H1 (cell line): ENCODE measurements around the gene SFXN2. TPM values are rescaled to one million over a fixed set of nuclear protein-coding genes. Genes with fewer than 3 reads are reported as not detected.

ENCODE experiments used
- CTCF ChIA-PET: fragments of 300-600 bp; sonication (Branson Sonifier 250); formaldehyde crosslinking; loops from one replicate; lab custom pipeline; 2021; ENCODE audit not compliant: partially characterized antibody; lab: Charles Lee
- POLR2A ChIA-PET: fragments of 300-600 bp; sonication (Branson Sonifier 250); formaldehyde crosslinking; loops from one replicate; lab custom pipeline; 2021; ENCODE audit warnings: inconsistent platforms; ENCODE audit not compliant: partially characterized antibody; lab: Charles Lee
- DNase-seq, 2 experiments: peaks; one replicate each; pipeline versions ENCODE4 v3.0.0 to v3.0.0-alpha.2; 2010 to 2022; ENCODE audit warnings: low spot score in 2 of 2, low read depth in 1 of 2, mixed read lengths in 1 of 2
- FAIRE-seq: peaks from 2 replicates; lab custom pipeline; 2011; peaks lifted over from hg19 to GRCh38; lab: Jason Lieb, UNC
- H2AFZ ChIP-seq: 2 replicates; pipeline ENCODE4 v1.8.1; 2012; ENCODE audit warnings: low read length, inconsistent platforms
- H2AK5ac ChIP-seq: 2 replicates; pipeline ENCODE4 v1.6.1; 2013; ENCODE audit warnings: low read depth, low read length
- H2BK120ac ChIP-seq: replicated peaks from 2 replicates; pipeline ENCODE3; 2013; ENCODE audit warnings: low read depth, low read length, inconsistent platforms
- H2BK12ac ChIP-seq: 2 replicates; pipeline ENCODE4 v1.6.1; 2013; ENCODE audit warnings: low read depth, low read length
- H2BK15ac ChIP-seq: 2 replicates; pipeline ENCODE4 v1.6.1; 2013; ENCODE audit warnings: low read length
- H2BK20ac ChIP-seq: 2 replicates; pipeline ENCODE4 v1.6.1; 2013; ENCODE audit warnings: low read length
- H2BK5ac ChIP-seq: 2 replicates; pipeline ENCODE4 v1.6.1; 2013; ENCODE audit warnings: low read depth, low read length
- H3K14ac ChIP-seq: 2 replicates; pipeline ENCODE4 v1.6.1; 2013; ENCODE audit warnings: inconsistent platforms; ENCODE audit not compliant: insufficient read length
- H3K18ac ChIP-seq: 2 replicates; pipeline ENCODE4 v1.6.1; 2013; ENCODE audit warnings: low read length; ENCODE audit errors: extremely low read depth
- H3K23ac ChIP-seq: 2 replicates; pipeline ENCODE4 v1.6.1; 2013; ENCODE audit warnings: inconsistent platforms; ENCODE audit not compliant: insufficient read length
- H3K23me2 ChIP-seq: 2 replicates; pipeline ENCODE4 v1.6.1; 2013; ENCODE audit warnings: low read depth, low read length
- H3K27ac ChIP-seq: 2 replicates; pipeline ENCODE4 v1.6.1; 2011; ENCODE audit warnings: low read depth, low read length, inconsistent platforms
- H3K27me3 ChIP-seq, 4 experiments: replicated peaks in 1 of 4; 1 replicate in 1 of 4; 2 replicates in 3 of 4; pipeline versions ENCODE4 v1.6.1 to v1.8.1; 2011 to 2013; ENCODE audit warnings: low read length in 3 of 4, mild to moderate bottlenecking in 3 of 4, inconsistent platforms in 2 of 4, mixed read lengths in 2 of 4, moderate library complexity in 1 of 4; ENCODE audit not compliant: control insufficient read depth in 3 of 4, insufficient read depth in 3 of 4; ENCODE audit errors: extremely low read depth in 1 of 4
- H3K36me3 ChIP-seq, 4 experiments: 2 replicates each; pipeline versions ENCODE4 v1.6.1 to v1.8.1; 2011 to 2013; ENCODE audit warnings: mild to moderate bottlenecking in 4 of 4, low read length in 3 of 4, moderate library complexity in 2 of 4, control low read depth in 1 of 4, inconsistent platforms in 1 of 4; ENCODE audit not compliant: insufficient read depth in 4 of 4, control insufficient read depth in 2 of 4
- H3K4ac ChIP-seq: replicated peaks from 2 replicates; pipeline ENCODE3; 2013; ENCODE audit warnings: low read length, low read depth, mixed read lengths, inconsistent platforms; ENCODE audit not compliant: insufficient read length
- H3K4me1 ChIP-seq, 4 experiments: replicated peaks in 1 of 4; 1 replicate in 1 of 4; 2 replicates in 3 of 4; pipeline versions ENCODE4 v1.6.1 to v1.8.1; 2011 to 2013; ENCODE audit warnings: low read length in 3 of 4, inconsistent platforms in 2 of 4, mixed read lengths in 1 of 4; ENCODE audit not compliant: insufficient read depth in 4 of 4, control insufficient read depth in 3 of 4
- H3K4me2 ChIP-seq, 2 experiments: 2 replicates each; pipeline versions ENCODE4 v1.6.1 to v1.8.1; 2011 to 2013; ENCODE audit warnings: low read depth in 2 of 2, low read length in 2 of 2, control low read depth in 1 of 2, inconsistent platforms in 1 of 2, mild to moderate bottlenecking in 1 of 2; ENCODE audit not compliant: insufficient read depth in 1 of 2
- H3K4me3 ChIP-seq, 4 experiments: fragments of 200-600, 300-600 bp in 1 of 4; sonication (generic), shearing (Covaris generic), sonication (Bioruptor Twin) in 1 of 4; 2 replicates each; pipeline versions ENCODE4 v1.5.1 to v1.8.1; 2011 to 2016; ENCODE audit warnings: low read length in 4 of 4, low read depth in 3 of 4, control low read depth in 2 of 4, inconsistent platforms in 2 of 4, mild to moderate bottlenecking in 2 of 4, mixed read lengths in 1 of 4, moderate library complexity in 1 of 4; ENCODE audit not compliant: insufficient read depth in 2 of 4; ENCODE audit errors: extremely low read depth in 1 of 4
- H3K56ac ChIP-seq: replicated peaks from 2 replicates; pipeline ENCODE3; 2013; ENCODE audit warnings: low read depth, mild to moderate bottlenecking, mixed read lengths, low read length, inconsistent platforms; ENCODE audit not compliant: insufficient read length
- H3K79me1 ChIP-seq: 2 replicates; pipeline ENCODE4 v1.6.1; 2013; ENCODE audit warnings: low read depth, low read length, control low read depth
- H3K79me2 ChIP-seq, 2 experiments: 2 replicates each; pipeline versions ENCODE4 v1.6.1 to v1.8.1; 2012 to 2013; ENCODE audit warnings: low read length in 2 of 2, mild to moderate bottlenecking in 2 of 2, inconsistent platforms in 1 of 2; ENCODE audit not compliant: insufficient read depth in 2 of 2, control insufficient read depth in 1 of 2
- H3K9ac ChIP-seq, 4 experiments: replicated peaks in 1 of 4; 1 replicate in 1 of 4; 2 replicates in 3 of 4; pipeline versions ENCODE4 v1.6.1 to v1.8.1; 2011 to 2013; ENCODE audit warnings: low read depth in 3 of 4, low read length in 3 of 4, control low read depth in 2 of 4, mild to moderate bottlenecking in 2 of 4, moderate library complexity in 2 of 4, inconsistent platforms in 1 of 4; ENCODE audit errors: extremely low read depth in 1 of 4
- H3K9me3 ChIP-seq, 2 experiments: 2 replicates each; pipeline versions ENCODE4 v1.6.1 to v1.8.1; 2012 to 2013; ENCODE audit warnings: mild to moderate bottlenecking in 2 of 2, moderate library complexity in 2 of 2, control low read depth in 1 of 2, inconsistent platforms in 1 of 2, low read depth in 1 of 2, low read length in 1 of 2, mixed read lengths in 1 of 2; ENCODE audit not compliant: insufficient read depth in 2 of 2
- H4K20me1 ChIP-seq, 2 experiments: replicated peaks in 1 of 2; 2 replicates each; pipeline versions ENCODE3 to v1.8.1; 2011 to 2013; ENCODE audit warnings: inconsistent platforms in 2 of 2, low read length in 2 of 2, mild to moderate bottlenecking in 1 of 2; ENCODE audit not compliant: insufficient read depth in 2 of 2, control insufficient read depth in 1 of 2
- H4K5ac ChIP-seq: 2 replicates; pipeline ENCODE4 v1.6.1; 2013; ENCODE audit warnings: low read length, low read depth, mixed read lengths, inconsistent platforms; ENCODE audit not compliant: insufficient read length
- H4K8ac ChIP-seq: 2 replicates; pipeline ENCODE4 v1.8.0; 2013; ENCODE audit warnings: mild to moderate bottlenecking, moderate library complexity, low read length, inconsistent platforms; ENCODE audit not compliant: insufficient read depth; ENCODE audit errors: extremely low read depth
- H4K91ac ChIP-seq: replicated peaks from 2 replicates; pipeline ENCODE3; 2013; ENCODE audit warnings: low read length, mixed read lengths, inconsistent platforms; ENCODE audit not compliant: insufficient read length
- BCL11A ChIP-seq, 2 experiments: IDR thresholded peaks; one replicate each; pipeline ENCODE4 v1.6.1; 2011; ENCODE audit warnings: low read depth in 2 of 2, low read length in 2 of 2, mild to moderate bottlenecking in 2 of 2
- HDAC6 ChIP-seq: IDR thresholded peaks from one replicate; pipeline ENCODE4 v1.7.1; 2012; ENCODE audit warnings: low read depth, mild to moderate bottlenecking, inconsistent platforms, low read length, moderate library complexity
- POU5F1 ChIP-seq: IDR thresholded peaks from 2 replicates; pipeline ENCODE4 v1.6.1; 2011; ENCODE audit warnings: low read depth, mild to moderate bottlenecking, low read length, moderate library complexity
- SRF ChIP-seq: IDR thresholded peaks from 2 replicates; pipeline ENCODE4 v1.6.1; 2011; ENCODE audit warnings: mild to moderate bottlenecking, low read depth, low read length, moderate library complexity
- WGBS, 2 experiments: shearing (Covaris generic) in 1 of 2; methylation state at CpG; one replicate each; pipeline versions ENCODE4 v1.1.6 to v1.1.7; 2013 to 2015; ENCODE audit warnings: low lambda C conversion rate in 2 of 2, mixed read lengths in 2 of 2, inconsistent platforms in 1 of 2, low coverage in 1 of 2, missing lambda C conversion rate in 1 of 2; ENCODE audit not compliant: insufficient replicate concordance in 2 of 2, insufficient coverage in 1 of 2, insufficient read length in 1 of 2; ENCODE audit errors: extremely low coverage in 1 of 2, missing lambda C conversion rate in 1 of 2; 5-methylcytosine and 5-hydroxymethylcytosine counted together
- polyA plus RNA-seq, 7 experiments: library from polyadenylated mRNA; depleted of rRNA in 3 of 7; stranded (reverse) in 5 of 7; unstranded in 2 of 7; fragments of >200 nt in 5 of 7; fragments of 200-250 nt in 2 of 7; gene quantifications; 1 replicate in 5 of 7; 2 replicates in 1 of 7; 4 replicates in 1 of 7; pipeline versions ENCODE4 v1.2.1 to v1.2.3, GENCODE V29; 2011 to 2013; ENCODE audit warnings: missing spikeins in 2 of 7, mixed read lengths in 2 of 7
- total RNA-seq: library from RNA; stranded (reverse); fragmentation: NEBNext Ultra II Directional; extraction: Animal tissue kit (Norgen Biotek cat#: 25700); gene quantifications from 2 replicates; pipeline ENCODE4 v1.2.1, GENCODE V29; 2021
- TF ChIP-seq, protein P1 (sequence below), 3 experiments: IDR thresholded peaks; 1 replicate in 2 of 3; 2 replicates in 1 of 3; pipeline versions ENCODE4 v1.5.1 to v1.6.1; 2011; ENCODE audit warnings: low read length in 3 of 3, mild to moderate bottlenecking in 3 of 3, inconsistent platforms in 2 of 3, low read depth in 1 of 3, moderate library complexity in 1 of 3; ENCODE audit not compliant: insufficient read depth in 1 of 3; ENCODE audit errors: control extremely low read depth in 1 of 3

The SFXN2 gene
- total and polyA plus RNA-seq, 2 of the 8 experiments (the other 6 are each of a cell fraction or from before 2014, with no cell fraction given), result 20.5 to 23.5 TPM

- no peak overlapping the region for H3K56ac ChIP-seq
- H3K4me2 ChIP-seq, result no peak overlapping the region
- H3K23ac ChIP-seq, result no peak overlapping the region
- no peak for FAIRE-seq
- H2BK12ac ChIP-seq, result no peak overlapping the region
- H3K4me1 ChIP-seq, result no peaks in the 10 kb centered on the region
- H3K4me3 ChIP-seq, result no peak overlapping the region
- H2AFZ ChIP-seq, result no peak overlapping the region
- no peaks in the 10 kb centered on the region; the same call in 1 of the 2 replicates for H3K79me1 ChIP-seq
- no peaks in the 10 kb centered on the region for H3K27me3 ChIP-seq
- no peak overlapping the region for H2BK20ac ChIP-seq
- H3K9me3 ChIP-seq, result no peaks in the 10 kb centered on the region
- no peak overlapping the region for H2BK5ac ChIP-seq
- no peak overlapping the region for H2AK5ac ChIP-seq
- H2BK120ac ChIP-seq, result no peak overlapping the region
- no peak overlapping the region for H2BK15ac ChIP-seq
- WGBS, 2 experiments, result 93% methylated on average over 4 of the region's 4 CpGs; no CpG with 5 or more reads in 1 of the 2 experiments
- ChIA-PET POLR2A (no interaction called here), CTCF (interaction anchor here (1.5 to 5.9 kb wide), 3 partner anchors 8 to 112 kb away, joined by 3 to 42 read pairs (median 10); no protein-coding TSS in a partner anchor)
- H3K36me3 ChIP-seq, result no peaks in the 10 kb centered on the region
- no peak overlapping the region for H4K91ac ChIP-seq
- no peak for TF ChIP-seq HDAC6
- TF ChIP-seq SRF, result no peak
- no peak for TF ChIP-seq POU5F1
- no peak for TF ChIP-seq BCL11A (IDR thresholded peaks at IDR 0.05; ENCODE audit: low read depth in 2 of 2, low read length in 2 of 2)
- TF ChIP-seq, protein P1, sequence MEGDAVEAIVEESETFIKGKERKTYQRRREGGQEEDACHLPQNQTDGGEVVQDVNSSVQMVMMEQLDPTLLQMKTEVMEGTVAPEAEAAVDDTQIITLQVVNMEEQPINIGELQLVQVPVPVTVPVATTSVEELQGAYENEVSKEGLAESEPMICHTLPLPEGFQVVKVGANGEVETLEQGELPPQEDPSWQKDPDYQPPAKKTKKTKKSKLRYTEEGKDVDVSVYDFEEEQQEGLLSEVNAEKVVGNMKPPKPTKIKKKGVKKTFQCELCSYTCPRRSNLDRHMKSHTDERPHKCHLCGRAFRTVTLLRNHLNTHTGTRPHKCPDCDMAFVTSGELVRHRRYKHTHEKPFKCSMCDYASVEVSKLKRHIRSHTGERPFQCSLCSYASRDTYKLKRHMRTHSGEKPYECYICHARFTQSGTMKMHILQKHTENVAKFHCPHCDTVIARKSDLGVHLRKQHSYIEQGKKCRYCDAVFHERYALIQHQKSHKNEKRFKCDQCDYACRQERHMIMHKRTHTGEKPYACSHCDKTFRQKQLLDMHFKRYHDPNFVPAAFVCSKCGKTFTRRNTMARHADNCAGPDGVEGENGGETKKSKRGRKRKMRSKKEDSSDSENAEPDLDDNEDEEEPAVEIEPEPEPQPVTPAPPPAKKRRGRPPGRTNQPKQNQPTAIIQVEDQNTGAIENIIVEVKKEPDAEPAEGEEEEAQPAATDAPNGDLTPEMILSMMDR (IDR thresholded peaks at IDR 0.05; ENCODE audit: control extremely low read depth in 1 of 3, insufficient read depth in 1 of 3, low read depth in 1 of 3, low read length in 3 of 3), result no peak
- no peak overlapping the region for H3K18ac ChIP-seq
- DNase-seq, result no peak
- H3K14ac ChIP-seq, result no peak overlapping the region
- no peak overlapping the region for H4K8ac ChIP-seq
- H3K23me2 ChIP-seq, result no peaks in the 10 kb centered on the region
- H4K5ac ChIP-seq, result no peak overlapping the region
- H3K27ac ChIP-seq, result no peak overlapping the region
- no peak overlapping the region for H3K9ac ChIP-seq
- H3K79me2 ChIP-seq, result no peaks in the 10 kb centered on the region
- H3K4ac ChIP-seq, result no peak overlapping the region
- no peaks in the 10 kb centered on the region for H4K20me1 ChIP-seq
These were observed 47.5 kb downstream of the SFXN2 start for GRCh38 chr10:102761981-102762380.
